Esophagus (tissue), 2 donors: ENCODE results near the gene BICDL1. TPM values are rescaled to one million over a fixed set of nuclear protein-coding genes. Genes with fewer than 3 reads are reported as not detected.

Experiments used
- H3K27ac ChIP-seq, 2 donors: one replicate each; pipeline ENCODE4 v1.5.1; 2013; ENCODE audit warnings: low read depth in 2 of 2, mild to moderate bottlenecking in 2 of 2, inconsistent platforms in 1 of 2, low read length in 1 of 2, moderate library complexity in 1 of 2
- H3K27me3 ChIP-seq, 2 donors: one replicate each; pipeline ENCODE4 v1.6.1; 2013; ENCODE audit warnings: low read length in 2 of 2, control low read depth in 1 of 2, mild to moderate bottlenecking in 1 of 2; ENCODE audit not compliant: insufficient read depth in 2 of 2, control insufficient read depth in 1 of 2
- H3K36me3 ChIP-seq, 2 donors: one replicate each; pipeline ENCODE4 v1.6.1; 2013; ENCODE audit warnings: low read length in 1 of 2; ENCODE audit not compliant: control insufficient read depth in 2 of 2, insufficient read depth in 2 of 2
- H3K4me1 ChIP-seq, 2 donors: one replicate each; pipeline ENCODE4 v1.6.1; 2013; ENCODE audit warnings: low read length in 1 of 2; ENCODE audit not compliant: control insufficient read depth in 2 of 2, insufficient read depth in 2 of 2
- H3K4me3 ChIP-seq, 2 donors: one replicate each; pipeline ENCODE4 v1.5.1; 2013; ENCODE audit warnings: low read length in 2 of 2, mild to moderate bottlenecking in 2 of 2, low read depth in 1 of 2, moderate library complexity in 1 of 2
- H3K9me3 ChIP-seq, 2 donors: one replicate each; pipeline ENCODE4 v1.6.1; 2013; ENCODE audit warnings: mild to moderate bottlenecking in 2 of 2, low read depth in 1 of 2, low read length in 1 of 2, moderate library complexity in 1 of 2; ENCODE audit not compliant: control insufficient read depth in 2 of 2, insufficient read depth in 1 of 2
- WGBS, 2 donors: extraction: QIAGEN DNeasy Blood & Tissue Kit; methylation state at CpG; one replicate each; pipeline ENCODE4 v1.1.7; 2013; 5-methylcytosine and 5-hydroxymethylcytosine counted together
- polyA plus RNA-seq, 2 donors: library from polyadenylated mRNA; stranded (reverse); fragments of 200-250 nt; gene quantifications; one replicate each; pipeline ENCODE4 v1.2.3, GENCODE V29; 2013
- donor health status: healthy with polysubstance abuse.
- donor health status: Bipolar disorder and iron deficiency.

BICDL1 gene
- polyA plus RNA-seq, 2 donors, result 34.5 to 54.7 TPM

DNA sequence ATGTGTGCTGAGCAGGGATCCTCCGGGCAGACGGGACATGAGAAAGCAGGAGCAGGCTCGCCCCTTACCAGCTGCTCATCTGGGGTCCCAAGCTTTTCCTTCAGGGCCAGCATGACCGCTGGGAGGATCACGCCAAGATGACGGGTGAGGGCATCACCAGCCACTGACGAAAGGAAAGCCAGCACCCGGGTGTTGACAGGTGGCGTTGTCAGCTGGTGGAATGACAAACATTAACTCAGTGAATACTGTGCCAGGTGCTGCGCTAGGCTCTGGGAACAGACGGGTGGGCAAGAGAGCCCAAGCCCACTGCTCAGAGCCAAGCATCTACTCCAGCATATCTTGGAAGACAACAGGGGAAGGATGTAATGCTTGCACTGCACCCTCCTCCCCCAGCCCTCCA is 148.8 kb downstream of the BICDL1 start:
- whole genome bisulfite sequencing, 2 donors, result 93% methylated on average over 11 of the region's 11 CpGs
- no peaks in the 10 kb centered on the region for H3K27me3 ChIP-seq
- H3K9me3 ChIP-seq, result peaks cover 0 to 2% of the 10 kb centered on the region in 2 donors
- no peak overlapping the region for H3K27ac ChIP-seq
- H3K36me3 ChIP-seq, result peaks cover 39 to 71% of the 10 kb centered on the region in 2 donors
- H3K4me3 ChIP-seq, result no peak overlapping the region
- no peaks in the 10 kb centered on the region for H3K4me1 ChIP-seq

GRCh38 chr12:120138366-120138765 is 149.3 kb downstream of the BICDL1 start:
- no peaks in the 10 kb centered on the region for H3K27me3 ChIP-seq
- H3K36me3 ChIP-seq, result peaks cover 39 to 66% of the 10 kb centered on the region in 2 donors
- no peaks in the 10 kb centered on the region for H3K4me1 ChIP-seq
- H3K27ac ChIP-seq, result no peak overlapping the region
- WGBS, 2 donors, result 94 to 96% methylated on average over 9 of the region's 9 CpGs
- H3K4me3 ChIP-seq, result no peak overlapping the region
- H3K9me3 ChIP-seq, result peaks cover 0 to 2% of the 10 kb centered on the region in 2 donors

DNA sequence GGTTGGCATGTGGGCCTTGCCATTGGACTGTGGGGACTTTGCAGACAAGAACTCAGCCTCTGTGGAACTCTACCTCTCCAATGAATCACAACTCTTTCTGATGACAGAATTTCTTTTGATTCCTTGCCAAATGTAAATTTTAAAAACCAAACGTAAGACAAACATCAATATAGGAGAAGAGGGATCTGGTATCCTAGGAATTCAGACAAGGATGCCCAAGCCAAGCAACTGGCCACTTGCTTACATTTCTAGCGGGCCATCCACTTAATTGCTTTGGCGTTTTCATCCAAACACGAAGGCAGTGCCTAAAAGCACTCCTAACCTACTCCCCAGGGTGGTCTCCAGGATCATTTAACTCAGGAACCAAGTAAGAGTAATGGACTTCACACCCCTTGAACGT is 150.9 kb downstream of the BICDL1 start:
- Histone ChIP-seq H3K36me3 (peaks cover 37 to 66% of the 10 kb centered on the region in 2 donors), H3K4me3 (no peak overlapping the region), H3K27me3 (no peaks in the 10 kb centered on the region), H3K27ac (no peak overlapping the region), H3K9me3 (peaks cover 0 to 2% of the 10 kb centered on the region in 2 donors), H3K4me1 (no peaks in the 10 kb centered on the region)
- WGBS, 2 donors, result 72 to 78% methylated on average over 5 of the region's 5 CpGs

- H3K9me3 ChIP-seq, result peaks cover 0 to 2% of the 10 kb centered on the region in 2 donors
- peaks cover 37 to 70% of the 10 kb centered on the region in 2 donors for H3K36me3 ChIP-seq
- 91 to 93% methylated on average over 9 of the region's 9 CpGs for WGBS, 2 donors
- no peak overlapping the region for H3K4me3 ChIP-seq
- H3K4me1 ChIP-seq, result no peaks in the 10 kb centered on the region
- H3K27me3 ChIP-seq, result no peaks in the 10 kb centered on the region
- no peak overlapping the region for H3K27ac ChIP-seq
These were observed 151.6 kb downstream of the BICDL1 start for GRCh38 chr12:120140603-120141002.

DNA sequence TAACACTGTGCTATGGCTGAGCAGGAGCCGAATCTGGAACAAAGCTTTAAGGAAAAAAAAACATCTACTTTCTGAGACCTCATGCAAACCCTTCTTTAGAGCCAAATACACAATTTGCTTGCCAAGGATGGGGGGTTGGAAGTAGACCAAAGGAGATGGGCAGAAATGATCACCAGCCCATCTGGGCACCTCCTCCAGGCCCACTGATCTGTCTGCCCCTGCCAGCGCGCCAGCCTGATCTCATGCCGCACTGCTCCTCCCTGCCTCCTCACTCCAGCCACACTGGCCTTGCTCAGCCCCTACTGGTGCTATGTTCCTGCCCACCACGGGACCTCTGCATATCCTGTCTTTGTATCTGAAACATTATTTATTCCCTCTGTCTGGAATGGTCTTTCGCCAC is 152.3 kb downstream of the BICDL1 start:
- 95 to 96% methylated on average over 6 of the region's 6 CpGs for WGBS, 2 donors
- H3K27ac ChIP-seq, result no peak overlapping the region
- peaks cover 0 to 2% of the 10 kb centered on the region in 2 donors for H3K9me3 ChIP-seq
- H3K27me3 ChIP-seq, result no peaks in the 10 kb centered on the region
- H3K4me3 ChIP-seq, result no peak overlapping the region
- H3K36me3 ChIP-seq, result peaks cover 34 to 70% of the 10 kb centered on the region in 2 donors
- H3K4me1 ChIP-seq, result no peaks in the 10 kb centered on the region

- Histone ChIP-seq H3K27me3 (no peaks in the 10 kb centered on the region), H3K27ac (no peak overlapping the region), H3K36me3 (peaks cover 35 to 70% of the 10 kb centered on the region in 2 donors), H3K4me3 (no peak overlapping the region), H3K9me3 (peaks cover 0 to 2% of the 10 kb centered on the region in 2 donors), H3K4me1 (no peaks in the 10 kb centered on the region)
- 95% methylated on average over 12 to 14 of the region's 14 CpGs for WGBS, 2 donors
These were observed 153.3 kb downstream of the BICDL1 start for GRCh38 chr12:120142231-120142877.

Other genes with a start within 250 kb of the BICDL1 start
- gene CIT, start 111.9 kb upstream of the BICDL1 start, polyA plus RNA-seq, result 1 to 10 TPM; 2.9 to 4.1 TPM
- gene RAB35, start 127.5 kb downstream of the BICDL1 start, polyA plus RNA-seq, result 10 to 100 TPM; 33.5 to 34.3 TPM
- gene GCN1, start 205.5 kb downstream of the BICDL1 start, polyA plus RNA-seq, result 10 to 100 TPM; 22.9 to 28.1 TPM
- 1,000 to 10,000 TPM; 1,612 to 3,865 TPM for gene RPLP0, start 211.9 kb downstream of the BICDL1 start, polyA plus RNA-seq